Activated CD4-positive, alpha-beta T cell treated with anti-CD3 and anti-CD28 coated beads, Interleukin-2, Interleukin-6, amounts not matched to agents 100 ng/mL and 50 ng/mL, durations not matched to agents 16 hours and 8 hours (primary cell): ENCODE measurements around the gene TTC23.

Source experiments
- DNase-seq: peaks from one replicate; pipeline ENCODE4 v3.0.0-alpha.2; 2020

TTC23 gene, protein sequence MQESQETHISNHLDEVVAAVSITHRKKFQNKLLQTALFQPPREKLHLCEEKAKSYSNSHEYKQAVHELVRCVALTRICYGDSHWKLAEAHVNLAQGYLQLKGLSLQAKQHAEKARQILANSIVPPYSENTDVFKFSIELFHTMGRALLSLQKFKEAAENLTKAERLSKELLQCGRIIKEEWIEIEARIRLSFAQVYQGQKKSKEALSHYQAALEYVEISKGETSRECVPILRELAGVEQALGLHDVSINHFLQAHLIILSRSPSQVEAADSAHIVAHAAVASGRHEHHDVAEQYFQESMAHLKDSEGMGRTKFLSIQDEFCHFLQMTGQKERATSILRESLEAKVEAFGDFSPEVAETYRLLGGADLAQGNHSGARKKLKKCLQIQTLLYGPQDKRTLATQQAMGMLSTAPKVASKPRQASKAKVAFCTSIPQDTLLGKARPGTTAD

DNA sequence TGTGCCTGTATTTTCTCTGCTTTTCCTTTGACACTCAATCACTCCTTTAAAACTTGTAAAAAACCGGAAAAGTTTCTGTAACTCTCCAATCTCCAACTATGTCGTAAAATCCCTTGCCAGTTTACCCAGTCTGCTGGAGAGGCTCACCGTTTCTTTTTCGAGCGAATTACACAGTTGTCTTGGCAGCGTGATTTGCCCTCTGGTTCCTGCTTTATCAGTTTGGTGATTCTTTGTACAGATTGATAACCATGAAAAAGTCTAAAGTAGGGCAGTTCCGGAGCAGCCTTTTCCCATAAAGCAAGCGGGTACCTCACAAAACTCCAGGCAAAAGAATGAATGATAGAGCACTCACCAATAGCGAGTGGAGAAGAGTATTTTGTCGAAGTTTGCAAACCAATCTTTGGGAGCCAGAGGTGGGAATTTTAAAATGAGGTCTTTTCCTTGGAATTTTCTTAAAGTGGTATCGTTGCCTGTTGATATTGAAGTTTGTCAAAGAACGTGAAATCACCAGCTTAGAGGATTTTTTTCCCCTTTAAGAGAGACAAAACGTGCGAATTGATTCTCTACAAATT is at the start of gene TTC23:
TSS of gene TTC23 (minus strand) at position 312 of the 572 bp plus-strand sequence. CDS start 20,869 bp downstream, outside the sequence.
- DNase-seq, result peak; percentile 9

DNA sequence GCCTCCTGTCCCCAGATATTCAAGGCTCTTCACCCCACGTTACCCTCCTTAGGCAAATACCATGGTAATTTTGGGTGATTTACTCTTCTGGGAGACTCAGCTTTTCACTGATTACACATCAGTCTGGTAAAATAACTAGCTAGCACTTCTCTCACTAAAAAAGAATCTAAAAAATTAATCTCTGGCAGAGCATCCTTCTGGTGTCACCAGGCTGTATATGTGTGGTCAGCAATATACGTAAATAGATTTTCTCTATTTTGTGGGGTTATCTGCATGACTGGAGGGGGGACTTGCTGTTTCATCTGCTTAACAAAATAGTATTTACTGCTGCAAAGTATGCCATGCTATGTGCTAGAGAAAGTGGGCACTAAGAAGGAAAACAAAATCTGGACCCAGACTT is 47.0 kb upstream of the TTC23 start:
- no peak for DNase-seq

DNA sequence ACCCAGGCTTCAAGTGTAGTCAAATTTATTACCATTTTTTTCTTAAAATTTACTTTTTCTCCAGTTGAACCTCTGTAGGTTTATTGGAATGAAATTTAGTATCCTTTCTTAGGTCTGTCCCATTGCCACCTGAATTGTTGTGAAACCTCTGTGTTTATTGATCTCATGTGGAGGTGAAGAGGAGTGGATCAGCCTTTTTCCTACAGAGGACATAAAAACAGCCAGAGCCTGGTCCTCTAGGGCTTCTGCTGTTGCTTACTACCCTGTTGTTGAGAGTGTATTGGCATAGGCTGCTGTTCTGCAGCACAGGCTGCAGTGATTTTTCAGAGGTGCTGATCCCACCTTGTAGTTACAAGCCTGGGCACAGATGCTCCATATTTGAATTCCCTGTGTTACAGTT is 46.5 kb upstream of the TTC23 start:
- no peak for DNase-seq

DNA sequence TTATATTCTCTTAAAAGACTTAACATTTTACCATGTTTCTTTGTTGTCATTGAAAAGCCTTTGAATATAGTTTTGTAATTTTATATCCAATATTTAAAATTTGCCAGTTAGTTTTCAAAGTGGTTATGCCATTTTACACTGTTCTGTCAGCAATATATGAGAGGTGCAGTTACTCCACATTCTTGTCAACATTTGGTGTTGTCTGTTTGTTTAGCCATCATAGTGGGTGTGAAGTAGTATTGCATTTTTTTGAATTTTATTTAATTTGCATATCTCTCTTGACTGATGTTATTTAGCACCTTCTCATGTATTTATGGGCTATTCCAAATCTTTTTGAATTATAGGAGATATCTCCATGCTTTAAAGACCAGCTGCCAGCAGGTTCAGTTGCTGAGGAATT is 42.3 kb upstream of the TTC23 start:
- DNase-seq, result no peak

DNA sequence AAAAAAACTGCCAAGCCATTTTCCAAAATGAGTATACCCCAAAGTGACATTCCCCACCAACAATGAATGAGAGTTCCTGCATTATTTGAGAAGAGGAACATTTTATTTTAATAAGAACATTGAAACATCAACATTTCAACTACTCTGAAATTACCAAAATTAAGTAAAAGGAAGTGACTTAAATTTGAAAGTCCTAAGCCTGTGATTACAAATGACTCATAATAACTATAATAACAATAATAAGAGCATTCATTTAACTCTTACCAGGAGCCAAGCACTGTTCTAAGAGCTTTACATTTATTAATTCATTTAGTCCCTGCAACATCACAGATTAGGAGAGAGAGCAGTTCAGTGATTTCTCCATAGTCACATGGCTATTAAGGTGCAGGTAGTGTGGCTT is 34.3 kb upstream of the TTC23 start:
- no peak for DNase-seq

DNA sequence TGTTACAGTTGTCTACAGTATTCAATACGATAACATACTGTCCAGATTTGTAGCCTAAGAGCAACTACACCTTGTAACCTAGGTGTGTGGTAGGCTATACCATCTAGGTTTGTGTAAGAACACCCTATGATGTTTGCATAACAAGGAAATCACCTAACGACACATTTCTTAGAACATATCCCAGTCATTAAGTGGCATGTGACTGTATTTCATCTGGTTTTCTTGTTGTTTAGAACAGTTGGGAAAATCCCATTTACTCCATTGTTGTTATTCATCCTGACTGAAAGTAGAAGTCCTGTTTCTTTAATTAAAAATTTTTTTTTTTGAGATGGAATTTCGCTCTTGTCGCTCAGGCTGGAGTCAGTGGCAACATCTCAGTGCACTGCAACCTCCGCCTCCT is 33.2 kb upstream of the TTC23 start:
- no peak for DNase-seq

DNA sequence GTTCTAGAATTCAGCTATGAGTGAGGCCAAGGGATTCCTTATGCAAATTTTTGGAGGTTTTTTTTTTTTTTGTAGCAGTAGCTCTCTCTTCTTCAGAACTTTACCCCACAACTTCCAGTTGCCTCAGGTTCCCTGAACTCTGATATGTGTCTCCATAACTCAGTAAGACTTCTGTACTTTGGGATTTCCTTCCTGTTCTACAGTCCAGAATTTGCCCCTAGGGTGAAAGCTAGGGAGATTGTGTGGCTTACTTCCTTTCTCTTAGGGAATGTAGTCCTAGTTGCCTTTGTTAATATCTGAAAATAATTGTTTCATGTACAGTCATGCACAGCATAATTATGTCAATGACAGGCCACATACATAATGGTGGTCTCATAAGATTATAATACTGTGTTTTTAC is 32.7 kb upstream of the TTC23 start:
- DNase-seq, result no peak

DNA sequence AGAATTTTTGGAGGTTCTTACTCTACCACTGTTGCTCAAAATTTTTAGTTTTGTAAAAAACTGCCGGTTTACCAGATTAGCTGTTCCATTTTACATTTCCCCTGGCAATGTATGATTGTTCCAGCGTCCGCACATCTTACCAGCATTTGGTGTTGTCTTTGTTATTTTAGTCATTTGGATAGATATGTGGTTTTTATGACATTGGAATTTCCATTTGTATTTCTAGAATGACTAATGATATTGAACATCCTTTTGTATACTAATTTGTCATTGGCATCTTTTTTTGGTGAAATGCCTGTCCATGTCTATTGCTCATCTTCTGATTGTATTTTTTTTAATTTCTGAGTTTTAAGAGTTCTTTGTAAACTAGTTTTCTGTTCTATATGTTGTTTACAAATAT is 30.4 kb upstream of the TTC23 start:
- peak; percentile 54 for DNase-seq

DNA sequence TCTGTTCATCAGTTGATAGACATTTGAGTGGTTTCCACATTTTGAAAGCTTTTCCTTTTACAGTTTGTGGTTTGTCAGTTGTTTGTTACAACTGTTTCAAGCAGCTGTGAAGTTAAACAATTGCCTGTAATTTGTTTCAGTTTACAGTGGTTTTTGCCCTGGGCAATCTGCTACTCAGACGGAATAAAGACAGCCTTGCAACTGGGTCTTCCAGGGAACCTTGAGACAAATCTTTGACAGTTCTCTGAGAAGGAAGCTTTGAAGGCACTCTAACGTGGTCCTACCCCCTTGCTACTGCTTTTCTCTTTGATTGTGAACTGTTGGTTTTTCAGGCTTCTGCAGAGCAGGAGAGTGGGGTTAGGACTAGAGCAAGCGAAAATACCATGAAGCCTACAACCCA is 29.9 kb upstream of the TTC23 start:
- DNase-seq, result peak; percentile 30

DNA sequence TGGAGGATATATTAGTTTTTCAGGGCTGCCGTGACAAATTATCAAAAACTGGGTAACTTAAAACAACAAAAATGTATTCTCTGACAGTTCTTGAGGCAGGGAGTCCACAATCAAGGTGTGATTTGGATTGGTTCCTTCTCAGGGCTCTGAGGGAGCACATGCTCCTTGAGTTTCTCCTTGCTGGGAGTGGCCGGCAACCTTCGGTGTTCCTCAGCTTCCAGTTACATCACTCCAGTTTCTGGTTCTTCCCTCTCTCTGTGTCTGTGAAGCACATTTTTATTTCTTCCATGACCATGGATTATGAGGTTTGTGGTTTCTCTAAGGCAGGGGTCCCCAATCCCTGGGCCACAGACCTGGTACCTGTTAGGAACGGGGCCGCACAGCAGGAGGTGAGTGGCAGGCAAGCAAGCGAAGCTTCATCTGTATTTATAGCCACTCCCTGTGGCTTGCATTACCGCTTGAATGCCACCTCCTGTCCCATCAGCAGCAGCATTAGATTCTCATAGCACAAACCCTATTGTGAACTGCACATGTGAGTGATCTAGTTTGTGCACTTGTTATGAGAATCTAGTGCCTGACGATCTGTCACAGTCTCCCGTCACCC is 26.2 kb upstream of the TTC23 start:
- DNase-seq, result no peak

DNA sequence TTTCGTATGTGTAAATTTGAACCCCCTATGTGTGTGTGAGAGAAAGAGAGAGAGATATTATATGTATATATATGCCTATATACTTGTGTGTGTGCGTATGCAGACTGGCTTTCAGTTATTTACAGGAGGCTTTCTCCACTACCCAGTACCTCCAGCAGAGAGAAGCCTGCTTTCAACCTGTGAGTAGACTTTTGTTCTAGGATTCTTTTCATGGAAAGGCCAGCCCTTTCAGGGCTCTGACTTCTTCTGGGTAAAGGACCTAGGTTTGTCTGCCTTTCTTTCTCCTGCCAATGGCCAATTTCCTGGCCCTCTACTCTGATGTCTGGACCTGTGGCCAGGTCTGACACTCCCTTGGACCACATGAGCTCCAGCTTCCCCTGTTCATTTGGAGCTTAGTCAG is 25.7 kb upstream of the TTC23 start:
- DNase-seq, result no peak

DNA sequence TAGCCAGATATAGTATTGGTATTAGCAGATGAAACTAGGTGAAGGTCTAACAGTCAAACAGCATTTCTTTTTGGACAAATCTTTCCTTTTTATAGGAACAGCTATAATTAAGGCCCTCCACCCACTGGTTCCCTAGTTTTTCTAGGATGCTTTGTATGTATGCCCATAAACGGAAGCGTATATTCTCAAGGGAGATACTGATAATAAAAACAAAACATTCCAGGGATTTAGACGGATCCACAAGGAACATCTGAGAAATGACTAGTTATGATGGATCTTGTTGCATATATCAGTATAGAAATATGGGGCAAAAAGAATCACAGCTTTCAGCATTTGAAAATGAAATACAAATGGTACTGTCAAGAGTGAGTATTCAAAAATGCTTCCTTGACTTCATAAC is 24.4 kb upstream of the TTC23 start:
- DNase-seq, result no peak

DNA sequence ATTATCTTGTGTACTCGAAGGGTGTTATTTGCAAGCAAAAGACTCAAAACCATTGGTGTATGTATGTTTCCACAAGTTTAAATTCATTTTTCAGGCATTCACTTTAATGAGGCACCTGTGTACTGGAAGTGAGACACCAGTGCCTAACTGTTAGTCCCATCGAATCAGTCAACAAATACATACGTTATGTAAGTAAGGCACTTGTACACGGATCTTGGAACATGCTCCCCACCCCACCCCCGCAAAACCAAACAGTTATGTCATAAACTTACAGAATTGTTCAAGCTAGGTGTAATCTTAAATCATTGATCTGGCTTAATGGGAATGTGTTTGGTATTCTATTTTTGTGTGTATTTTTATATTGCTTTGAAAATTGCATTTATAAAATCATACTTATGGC is 19.1 kb upstream of the TTC23 start:
- no peak for DNase-seq

DNA sequence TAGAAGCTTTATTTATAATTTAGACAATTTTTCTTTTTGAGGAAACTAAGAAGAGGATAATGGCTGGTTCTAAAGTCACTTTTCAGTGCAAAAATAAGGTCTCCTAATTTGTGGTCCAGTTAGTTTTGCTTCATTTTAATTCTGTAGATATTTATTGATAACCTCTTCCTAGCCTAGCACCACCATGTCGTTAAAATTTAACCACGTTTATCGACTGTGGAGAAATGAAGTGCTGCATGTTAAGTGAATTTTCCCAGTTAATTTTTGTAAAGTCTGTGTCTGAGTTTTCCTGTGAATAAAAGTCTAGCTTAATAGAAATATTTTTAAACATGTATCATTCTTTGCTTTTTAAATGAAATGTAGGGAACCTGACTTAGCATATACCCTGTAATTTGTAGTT is 18.6 kb upstream of the TTC23 start:
- DNase-seq, result no peak

DNA sequence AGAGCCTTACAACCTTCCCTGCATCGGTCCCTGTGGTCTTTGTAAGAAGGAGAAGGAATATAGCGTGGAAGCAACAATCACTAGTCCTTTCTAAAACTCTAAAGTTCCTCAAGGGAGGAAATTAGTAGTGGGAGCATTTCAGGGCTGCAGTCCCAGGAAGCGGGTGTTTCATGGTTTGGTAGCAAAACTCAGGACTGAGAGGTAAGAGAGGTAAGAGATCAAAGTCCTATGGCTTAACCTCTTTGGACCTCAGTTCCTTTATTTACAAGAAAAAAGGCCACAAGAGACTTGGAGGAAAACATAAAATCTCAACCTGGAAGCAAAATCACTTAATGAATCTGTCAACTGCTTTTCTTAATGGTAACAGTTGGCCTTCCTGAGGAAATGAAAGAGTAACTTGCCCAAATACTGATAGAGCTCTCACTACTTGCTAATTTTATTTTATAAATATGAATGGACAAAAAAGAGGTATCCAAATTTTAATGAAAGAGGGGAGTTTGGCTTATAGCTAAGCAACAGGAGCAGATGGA is 16.2 kb upstream of the TTC23 start:
- DNase-seq, result no peak

DNA sequence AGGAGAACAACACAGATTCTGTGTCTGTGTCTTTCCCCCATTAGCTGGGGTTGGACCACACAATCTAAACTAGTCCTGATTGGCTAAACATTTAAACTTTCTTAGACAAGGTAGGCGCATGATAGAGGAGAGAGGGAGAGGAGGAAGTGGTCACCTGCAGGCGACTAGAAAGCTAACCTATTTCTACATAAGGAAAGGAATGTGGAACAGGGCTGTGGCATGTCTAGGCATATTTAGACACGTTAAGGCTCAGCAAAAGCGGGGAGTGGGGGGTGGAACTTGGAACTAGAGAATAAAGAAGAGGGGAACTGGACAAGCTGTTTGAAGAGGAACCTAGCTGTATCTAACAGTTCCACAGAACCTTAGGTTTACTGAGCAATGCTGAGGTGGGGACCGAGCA is 14.7 kb upstream of the TTC23 start:
- no peak for DNase-seq

DNA sequence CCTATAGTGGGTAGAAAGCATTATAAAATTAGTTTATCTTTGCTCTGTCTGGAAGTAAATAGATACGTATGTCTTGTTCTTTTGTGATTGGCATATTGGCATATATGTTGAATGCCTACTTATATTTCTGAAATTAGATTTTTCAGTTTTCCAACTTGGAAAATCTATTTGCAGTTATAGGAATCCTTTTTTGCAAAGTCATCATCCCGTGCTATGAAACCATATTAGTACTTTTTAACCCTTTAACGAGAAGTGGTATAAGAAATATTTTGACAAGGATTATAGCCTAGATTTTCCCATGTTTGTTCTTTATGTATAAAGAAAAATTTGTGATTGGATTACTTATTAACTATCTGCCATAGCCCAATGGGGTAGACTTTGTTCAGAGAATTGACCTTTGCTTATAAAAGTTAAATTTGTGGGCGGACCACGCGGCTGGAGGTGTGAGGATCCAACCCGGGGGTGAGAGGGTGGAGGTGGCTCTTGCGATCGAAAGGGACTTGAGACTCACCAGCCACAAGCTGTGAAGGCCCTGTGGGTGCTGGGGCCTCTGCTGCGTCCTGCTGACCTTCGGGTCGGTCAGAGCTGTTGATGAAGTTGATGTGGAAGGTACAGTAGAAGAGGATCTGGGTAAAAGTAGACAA is 7.8 kb upstream of the TTC23 start:
- no peak for DNase-seq

DNA sequence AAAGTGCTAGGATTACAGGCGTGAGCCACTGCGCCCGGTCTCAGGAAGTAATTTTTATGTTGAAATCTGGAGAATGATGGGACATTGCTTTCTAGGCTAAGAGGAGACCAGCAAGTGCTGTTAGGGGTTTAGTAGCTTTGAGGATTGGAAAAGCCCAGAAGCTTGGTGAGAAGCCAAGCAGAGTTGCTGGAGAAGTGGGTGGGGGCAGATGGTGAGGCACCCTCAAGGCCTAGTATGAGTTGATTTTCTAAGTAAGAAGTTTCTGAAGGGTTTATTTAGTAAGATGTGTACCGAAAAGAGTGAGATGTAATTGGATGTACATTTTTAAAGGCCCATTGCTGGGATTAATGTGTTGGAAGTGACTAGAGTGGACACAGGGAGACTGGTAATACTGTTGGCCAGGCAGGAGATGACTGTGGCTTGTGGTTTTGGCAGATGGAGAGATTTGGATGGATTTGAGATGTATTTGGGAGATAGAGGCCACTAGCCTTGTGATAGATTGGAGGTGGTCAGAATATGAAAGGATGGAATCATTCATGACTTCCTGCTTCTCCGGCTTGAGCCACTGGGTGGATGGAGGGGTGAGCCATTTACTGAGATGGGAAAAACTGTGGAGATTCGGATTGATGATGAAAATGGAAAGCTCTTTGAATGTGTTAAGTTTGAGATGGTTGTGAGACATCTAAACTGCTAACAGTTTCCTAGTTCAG is 4.2 kb upstream of the TTC23 start:
- peak; percentile 22 for DNase-seq

DNA sequence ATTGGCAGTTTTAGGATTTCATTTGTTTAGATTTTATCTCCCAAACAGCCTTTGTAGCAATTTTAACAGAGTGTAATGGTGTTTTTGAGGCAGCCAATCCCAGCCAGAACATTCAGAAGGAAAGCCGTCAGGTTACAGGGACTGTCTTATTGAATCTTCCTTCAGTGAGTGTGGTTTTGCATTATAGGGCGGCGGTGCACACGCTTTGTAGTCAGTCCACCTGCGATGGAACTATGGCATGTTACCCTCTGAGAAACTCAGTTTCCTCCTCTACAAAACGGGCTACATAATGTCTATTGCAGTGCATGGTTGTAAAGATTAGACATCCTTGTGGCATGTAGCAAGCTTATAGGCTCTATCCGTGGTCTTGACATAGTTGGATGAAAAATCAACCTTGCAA is 2.9 kb upstream of the TTC23 start:
- DNase-seq, result no peak

DNA sequence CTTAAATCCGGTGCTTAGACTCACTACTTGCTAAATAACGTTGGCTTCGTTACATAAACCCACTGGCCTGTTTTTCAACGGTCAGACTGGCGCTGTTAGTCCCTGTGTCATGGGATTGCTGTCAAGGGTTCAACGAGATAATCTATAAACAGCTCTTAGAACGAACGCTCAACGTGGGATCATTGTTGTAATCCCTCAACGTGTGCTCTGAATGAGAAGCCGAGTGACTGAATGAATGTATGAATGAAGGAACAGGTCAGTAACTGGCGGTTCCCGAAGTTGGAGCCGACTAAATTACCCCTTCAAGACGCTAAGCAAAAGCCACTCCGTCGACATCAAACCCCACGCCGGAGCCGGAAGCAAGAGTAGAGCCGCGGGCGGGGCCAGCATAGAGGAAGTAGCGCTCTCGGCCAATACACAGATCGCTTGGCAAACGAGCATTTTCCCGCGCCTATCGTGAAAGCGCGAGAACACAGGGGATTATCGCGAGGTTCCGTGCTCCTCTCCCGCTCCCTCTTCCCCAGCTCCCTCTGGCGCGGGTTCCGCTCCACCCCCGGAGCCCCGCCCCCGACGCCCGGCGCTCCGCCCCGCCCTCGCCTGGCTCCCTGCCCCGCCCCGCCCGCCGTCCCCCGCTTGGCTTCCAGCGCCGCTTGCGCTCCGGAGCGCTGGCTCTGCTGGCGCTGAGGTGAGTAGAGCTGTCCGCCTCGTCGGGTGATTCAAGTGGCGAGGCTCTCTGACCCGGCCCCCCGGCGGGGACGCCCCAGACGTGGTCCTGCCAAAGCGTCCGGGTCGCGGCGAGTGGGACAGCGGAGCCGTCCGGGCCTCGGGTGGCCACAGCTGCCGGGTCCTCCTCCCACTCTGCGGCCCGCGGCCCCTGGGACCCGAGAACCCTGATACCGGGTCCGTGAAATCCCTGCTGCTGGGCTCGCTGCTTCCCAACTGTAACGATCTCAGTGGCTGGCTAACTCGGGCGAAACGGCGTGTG is 1.8 kb upstream of the TTC23 start, which contains the start of gene LRRC28:
TSS of gene LRRC28 (plus strand) at position 625 of the 985 bp plus-strand sequence. CDS start 4,477 bp downstream, outside the sequence.
- DNase-seq, result peak; percentile 98

DNA sequence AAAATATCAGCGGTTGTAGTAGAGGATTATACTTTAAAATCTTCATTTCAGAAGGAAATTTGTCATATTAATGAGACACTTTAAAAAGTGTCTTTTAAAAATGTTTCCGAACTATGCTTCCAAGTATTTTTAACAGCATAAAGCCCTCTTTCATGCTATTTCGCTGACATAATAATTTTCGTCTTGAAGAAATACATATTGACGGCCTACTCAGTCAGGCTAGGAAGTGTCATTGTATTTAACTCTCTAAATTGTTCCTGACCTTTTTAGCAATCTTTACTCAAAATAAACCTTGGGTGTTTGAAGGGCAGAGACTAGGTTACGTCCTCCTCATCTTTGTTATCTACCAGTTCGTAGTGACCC is 1.1 kb upstream of the TTC23 start:
- DNase-seq, result no peak

DNA sequence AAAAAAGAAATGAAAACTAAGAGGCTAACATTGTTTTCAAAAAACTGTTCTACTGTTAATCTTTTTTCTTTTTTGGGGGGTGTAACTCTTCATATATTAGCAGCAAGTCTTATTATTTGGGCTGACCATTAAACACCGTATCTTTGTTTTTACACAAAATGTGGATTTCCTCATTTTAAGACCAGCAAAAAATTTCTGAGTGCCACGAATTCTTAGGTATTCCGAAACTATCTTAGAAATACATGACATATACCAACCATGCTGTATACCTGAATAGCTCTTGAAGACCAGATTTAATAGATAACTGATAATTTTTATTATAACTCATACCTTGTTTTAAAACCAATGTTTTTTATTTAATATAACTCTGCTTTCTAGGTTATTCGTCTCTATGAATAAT is 620 bp upstream of the TTC23 start:
- no peak for DNase-seq
